ENCODE data around the gene ZCWPW1.

GRCh38 chr7:100402241-100402640 lies 26.3 kb downstream of the ZCWPW1 start:
- TF ChIP-seq, protein P1, sequence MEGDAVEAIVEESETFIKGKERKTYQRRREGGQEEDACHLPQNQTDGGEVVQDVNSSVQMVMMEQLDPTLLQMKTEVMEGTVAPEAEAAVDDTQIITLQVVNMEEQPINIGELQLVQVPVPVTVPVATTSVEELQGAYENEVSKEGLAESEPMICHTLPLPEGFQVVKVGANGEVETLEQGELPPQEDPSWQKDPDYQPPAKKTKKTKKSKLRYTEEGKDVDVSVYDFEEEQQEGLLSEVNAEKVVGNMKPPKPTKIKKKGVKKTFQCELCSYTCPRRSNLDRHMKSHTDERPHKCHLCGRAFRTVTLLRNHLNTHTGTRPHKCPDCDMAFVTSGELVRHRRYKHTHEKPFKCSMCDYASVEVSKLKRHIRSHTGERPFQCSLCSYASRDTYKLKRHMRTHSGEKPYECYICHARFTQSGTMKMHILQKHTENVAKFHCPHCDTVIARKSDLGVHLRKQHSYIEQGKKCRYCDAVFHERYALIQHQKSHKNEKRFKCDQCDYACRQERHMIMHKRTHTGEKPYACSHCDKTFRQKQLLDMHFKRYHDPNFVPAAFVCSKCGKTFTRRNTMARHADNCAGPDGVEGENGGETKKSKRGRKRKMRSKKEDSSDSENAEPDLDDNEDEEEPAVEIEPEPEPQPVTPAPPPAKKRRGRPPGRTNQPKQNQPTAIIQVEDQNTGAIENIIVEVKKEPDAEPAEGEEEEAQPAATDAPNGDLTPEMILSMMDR (IDR thresholded peaks at IDR 0.05; ENCODE audit: low read length) = no peak
- TF ChIP-seq EZH2 (IDR thresholded peaks at IDR 0.05; ENCODE audit: borderline replicate concordance, low read length) = no peak
